ENCODE measurements around the gene UBE2D3.
"Not testable (repeated sequence)": the region's sequence is repeated elsewhere in the genome, so short reads cannot be mapped to it uniquely, and the experiment has no call there.

UBE2D3 gene

DNA sequence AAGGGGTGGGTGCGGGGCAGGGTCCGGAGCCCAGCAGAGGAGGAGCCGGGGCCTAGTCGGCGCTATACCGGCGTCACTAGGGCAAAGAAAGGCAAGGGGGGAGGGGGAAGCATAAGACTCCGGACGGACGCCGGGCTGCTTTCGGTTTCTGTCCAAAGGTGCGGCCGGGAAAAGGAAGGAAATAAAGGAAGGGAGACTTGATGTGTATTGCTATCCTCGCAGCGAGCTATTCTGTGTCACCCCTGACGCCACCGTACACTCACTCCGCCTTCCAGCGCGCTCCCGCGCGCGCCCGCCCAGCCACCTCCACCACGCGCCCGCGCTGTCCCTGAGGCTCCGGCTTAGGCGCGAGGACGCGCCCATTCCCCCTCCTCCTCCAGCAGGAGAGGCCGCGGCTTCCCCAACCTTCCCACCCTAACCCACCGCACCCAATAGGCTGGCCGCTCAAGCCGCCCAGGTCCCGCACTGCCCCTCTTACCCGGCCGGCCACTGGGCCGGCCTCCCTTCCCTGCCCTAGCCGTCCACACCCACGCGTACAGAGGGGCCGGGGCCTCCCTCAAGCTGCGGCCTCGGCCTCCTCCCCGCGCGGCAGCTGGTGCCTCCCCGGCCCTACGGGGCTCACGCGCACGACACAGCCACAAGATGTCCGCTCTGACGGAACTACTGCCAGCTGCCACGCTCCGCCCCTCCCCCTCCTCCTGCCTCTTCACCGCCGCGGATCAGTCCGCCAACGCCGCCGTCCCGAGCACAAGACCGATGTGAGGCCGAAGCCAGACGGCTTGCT lies at the start of gene UBE2D3:
TSS of gene UBE2D3 (minus strand) at position 662 of the 784 bp plus-strand sequence. CDS start 1,043 bp downstream, outside the sequence.
- peak; percentile 60 for DNase-seq (ENCODE audit: low read depth)

DNA sequence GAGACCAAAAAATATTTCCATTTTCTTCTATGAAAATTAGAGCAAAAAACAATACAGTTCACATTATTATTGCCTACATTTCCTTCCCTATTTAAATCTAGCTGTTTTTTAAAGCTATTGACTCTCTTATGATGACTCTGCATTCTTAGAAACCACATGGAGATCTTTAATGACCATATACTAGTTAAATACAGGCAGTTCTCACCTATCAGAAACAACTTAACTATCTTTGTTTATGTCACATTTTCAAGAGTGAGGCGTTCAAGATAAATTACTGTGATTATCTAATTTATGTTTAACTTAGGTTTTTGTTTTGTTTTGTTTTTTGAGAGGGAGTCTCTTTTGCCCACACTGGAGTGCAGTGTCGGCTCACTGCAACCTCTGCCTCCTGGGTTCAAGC lies 44.4 kb upstream of the UBE2D3 start:
- no peak for DNase-seq (ENCODE audit: low read depth)

DNA sequence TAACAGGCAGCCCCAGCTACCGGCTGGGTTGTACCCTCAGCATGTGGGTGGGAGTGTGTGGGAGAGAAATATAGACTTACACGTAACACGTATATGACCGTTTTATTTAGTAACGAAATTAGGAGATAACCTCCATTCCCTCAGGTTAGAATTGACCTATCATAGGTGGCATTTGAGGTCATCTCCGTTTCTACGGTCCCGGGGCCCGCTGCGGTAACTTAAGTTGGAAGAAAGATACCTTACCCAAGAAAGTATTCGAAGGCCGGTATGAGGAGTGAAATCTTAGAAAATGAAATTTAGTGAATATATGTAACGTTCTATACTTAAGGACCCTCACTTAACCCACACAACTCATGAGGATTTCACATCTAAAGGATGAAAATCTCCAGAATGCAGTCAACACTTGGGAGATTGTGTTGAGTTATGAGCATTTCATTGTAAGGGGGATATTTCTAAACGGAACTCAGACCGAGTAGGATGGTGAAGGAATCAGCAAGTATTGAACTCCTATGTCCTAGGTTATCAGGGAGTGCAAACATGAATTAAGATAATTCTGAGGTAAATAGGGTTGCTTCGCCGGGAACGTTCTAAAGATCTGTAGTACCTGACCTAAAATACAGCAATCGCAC lies 42.3 kb upstream of the UBE2D3 start:
- peak; percentile 1 for DNase-seq (ENCODE audit: low read depth)

DNA sequence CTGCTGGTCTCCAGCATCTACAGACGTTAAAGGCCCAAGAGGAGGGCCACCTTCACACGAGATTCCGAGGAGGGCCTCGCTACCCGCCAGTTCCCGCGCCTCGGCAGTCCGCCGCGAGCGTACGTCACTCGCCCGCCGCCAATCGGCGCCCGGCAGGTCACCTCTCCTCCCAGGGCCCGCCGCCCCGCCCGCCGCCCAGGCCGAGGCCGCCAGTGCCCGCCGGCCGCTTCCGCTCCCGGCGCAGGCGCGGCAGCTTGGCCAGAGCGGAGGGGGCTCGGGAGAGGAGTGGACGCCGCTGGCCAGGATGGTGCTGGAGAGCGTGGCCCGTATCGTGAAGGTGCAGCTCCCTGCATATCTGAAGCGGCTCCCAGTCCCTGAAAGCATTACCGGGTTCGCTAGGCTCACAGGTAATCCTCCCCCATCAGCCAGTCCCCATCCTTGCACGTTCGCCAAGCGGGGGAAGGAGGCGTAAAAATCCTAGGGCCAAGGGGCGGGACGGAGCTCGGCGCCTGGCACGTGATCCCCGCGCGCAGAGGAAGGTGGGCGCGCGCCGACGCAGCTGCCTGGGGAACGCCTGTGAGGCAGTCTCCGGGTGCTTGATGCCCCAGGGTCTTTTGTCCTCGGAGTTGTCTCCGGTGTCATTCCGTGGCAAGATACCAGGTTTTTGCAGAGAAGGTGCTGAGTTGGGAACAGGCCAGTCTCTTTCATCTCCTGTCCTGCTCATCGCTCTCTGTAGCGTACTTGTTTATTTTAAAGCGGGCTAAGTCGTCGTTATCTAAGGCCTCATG lies 41.6 kb upstream of the UBE2D3 start, which contains the start of gene CISD2:
TSS of gene CISD2 (plus strand) at position 212 of the 788 bp plus-strand sequence. CDS start at position 305, 93 bp downstream.
- peak; percentile 56 for DNase-seq (ENCODE audit: low read depth)

DNA sequence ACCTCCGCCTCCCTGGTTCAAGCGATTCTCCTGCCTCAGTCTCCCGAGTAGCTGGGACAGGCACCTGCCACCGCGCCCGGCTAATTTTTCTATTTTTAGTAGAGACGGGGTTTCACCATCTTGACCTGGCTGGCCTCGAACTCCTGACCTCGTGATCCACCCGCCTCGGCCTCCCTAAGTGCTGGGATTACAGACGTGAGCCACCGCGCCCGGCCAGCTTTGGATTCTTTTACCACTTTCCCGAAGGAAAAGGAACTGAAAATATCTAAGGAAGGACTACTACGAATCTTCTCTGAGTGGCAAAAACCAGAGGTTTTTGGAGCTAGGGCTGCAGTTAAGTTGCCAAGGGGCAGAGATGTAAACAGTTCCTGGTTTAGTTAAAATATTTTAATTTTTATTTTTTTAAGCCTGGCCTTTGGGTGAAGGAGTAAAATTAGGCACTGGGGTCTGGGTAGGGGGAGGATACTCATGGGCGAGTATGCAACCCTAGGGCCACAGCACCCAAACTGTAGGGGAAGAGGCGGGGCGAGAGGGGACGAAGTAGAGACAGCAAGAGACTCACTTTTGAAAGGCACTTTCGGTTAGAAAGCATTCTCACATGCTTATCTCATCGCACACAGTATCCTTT lies 40.9 kb upstream of the UBE2D3 start:
- DNase-seq (ENCODE audit: low read depth), result no peak

DNA sequence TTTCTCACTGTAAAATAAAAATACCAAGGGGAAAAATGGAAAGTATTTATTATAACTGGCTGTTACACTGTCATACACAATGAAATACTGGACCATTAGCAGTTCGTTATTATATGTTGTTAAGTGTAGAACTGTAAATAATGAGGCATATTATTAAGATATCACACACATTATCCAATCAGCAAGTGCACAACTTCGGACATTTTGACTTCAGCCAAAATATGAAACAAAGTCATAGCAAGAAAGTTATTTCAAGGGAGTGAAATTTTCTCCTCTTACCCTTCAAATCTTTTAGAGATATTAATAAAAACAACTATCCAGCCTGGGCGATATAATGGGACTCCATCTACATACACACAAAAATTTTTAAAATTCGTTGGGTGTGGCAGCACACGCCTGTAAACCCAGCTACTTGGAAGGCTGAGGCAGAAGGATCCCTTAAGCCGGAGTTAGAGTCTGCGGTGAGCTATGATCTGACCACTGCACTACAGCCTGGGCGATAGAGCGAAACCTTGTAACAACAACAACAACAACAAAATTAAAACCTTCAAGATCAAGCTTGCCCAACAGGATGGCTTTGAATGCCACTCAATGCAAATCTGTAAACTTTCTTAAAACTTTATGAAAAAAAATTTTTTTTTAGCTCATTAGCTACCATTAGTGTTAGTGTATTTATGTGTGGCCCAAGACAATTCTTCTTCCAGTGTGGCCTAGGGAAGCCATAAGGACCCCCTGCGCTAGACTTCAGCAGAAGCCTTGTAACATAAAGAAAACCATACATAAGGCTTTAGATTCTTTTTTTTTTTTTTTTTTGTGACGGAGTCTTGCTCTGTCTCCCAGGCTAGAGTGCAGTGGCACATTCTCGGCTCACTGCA lies 40.2 kb upstream of the UBE2D3 start:
- DNase-seq (ENCODE audit: low read depth), result no peak

DNA sequence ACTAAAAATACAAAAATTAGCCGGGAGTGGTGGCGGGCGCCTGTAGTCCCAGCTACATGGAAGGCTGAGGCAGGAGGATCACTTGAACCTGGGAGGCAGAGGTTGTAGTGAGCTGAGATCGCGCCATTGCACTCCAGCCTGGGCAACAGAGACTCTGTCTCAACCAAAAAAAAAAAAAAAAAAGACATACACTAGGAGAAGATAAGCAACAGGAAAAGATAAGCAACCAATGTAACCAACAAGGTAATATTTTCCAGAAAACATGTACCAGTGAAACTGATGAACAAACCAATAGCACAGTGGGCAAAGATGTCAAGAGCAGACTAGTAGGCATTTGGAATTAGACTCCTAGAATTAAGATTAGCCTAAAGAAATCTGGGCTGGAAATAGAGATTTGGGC lies 38.0 kb upstream of the UBE2D3 start:
- DNase-seq (ENCODE audit: low read depth), result not testable (repeated sequence)

DNA sequence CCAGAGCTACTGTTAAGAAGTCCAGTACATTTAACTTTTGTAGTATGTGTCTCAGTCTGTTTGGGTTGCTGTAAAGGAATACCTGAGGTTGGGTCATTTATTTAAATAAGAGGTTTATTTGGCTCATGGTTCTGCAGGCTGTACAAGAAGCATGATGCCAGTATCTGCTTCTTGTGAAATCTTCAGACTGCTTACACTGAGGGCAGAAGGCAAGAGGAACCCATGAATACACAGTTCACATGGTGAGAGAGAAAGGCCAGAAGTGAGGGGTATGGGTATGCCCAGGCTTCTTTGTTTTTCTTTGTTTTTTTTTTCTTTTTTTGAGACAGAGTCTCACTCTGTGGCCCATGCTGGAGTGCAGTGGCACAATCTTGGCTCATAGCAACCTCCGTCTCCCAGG lies 35.4 kb upstream of the UBE2D3 start:
- DNase-seq (ENCODE audit: low read depth), result no peak

DNA sequence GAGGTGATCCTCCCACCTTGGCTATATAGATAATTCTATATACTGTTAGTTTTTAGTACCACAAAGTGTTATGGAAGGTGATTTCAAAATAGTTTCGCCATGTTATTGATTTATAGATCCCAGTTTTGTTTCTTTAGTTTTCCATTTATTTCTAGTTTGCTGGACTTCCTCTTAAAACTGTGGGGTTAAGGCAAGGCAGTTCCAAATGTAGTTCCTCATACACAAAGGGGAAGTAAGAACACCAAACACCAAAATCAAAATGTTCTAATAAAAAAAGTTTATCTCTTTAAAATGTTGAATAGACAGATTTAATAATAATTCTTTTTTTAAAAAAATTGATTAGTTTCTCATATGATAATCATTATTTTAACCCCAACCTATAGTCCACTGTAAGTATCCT lies 34.7 kb upstream of the UBE2D3 start:
- DNase-seq (ENCODE audit: low read depth), result no peak

DNA sequence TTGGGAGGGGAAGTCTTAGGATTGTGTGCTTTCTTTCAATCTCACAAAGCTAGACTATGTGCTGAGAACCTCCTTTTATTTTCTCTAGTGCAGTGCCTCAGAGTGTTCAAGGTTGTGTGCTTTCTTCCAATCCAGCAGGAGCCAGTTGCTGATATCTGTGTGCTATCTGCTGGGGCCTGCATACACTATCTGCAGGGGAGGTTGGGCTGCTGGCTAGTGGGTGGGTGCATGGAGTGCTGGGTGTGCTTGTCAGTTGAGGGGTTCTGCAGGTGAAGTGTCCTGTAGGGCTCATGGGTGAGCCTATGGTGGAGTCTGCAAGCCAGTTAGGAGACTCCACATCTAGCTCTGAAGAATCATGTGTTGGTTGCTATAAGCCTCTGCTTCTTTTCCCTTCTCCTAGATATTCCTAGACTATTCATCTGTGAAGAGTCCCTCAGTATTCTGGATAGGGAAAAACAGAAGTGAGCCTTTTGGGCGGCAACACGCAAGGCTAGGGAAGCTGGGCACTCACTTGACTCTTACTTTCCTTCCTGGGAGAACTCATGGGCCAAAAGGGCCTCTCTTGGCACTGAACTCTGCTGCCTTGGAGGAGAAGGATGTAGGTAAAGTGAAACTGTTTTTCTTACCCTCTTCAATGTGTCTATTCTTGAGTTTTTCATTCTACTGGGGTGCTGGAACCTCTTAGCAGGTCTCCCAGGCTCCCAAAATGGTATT lies 33.4 kb upstream of the UBE2D3 start:
- DNase-seq (ENCODE audit: low read depth), result no peak

DNA sequence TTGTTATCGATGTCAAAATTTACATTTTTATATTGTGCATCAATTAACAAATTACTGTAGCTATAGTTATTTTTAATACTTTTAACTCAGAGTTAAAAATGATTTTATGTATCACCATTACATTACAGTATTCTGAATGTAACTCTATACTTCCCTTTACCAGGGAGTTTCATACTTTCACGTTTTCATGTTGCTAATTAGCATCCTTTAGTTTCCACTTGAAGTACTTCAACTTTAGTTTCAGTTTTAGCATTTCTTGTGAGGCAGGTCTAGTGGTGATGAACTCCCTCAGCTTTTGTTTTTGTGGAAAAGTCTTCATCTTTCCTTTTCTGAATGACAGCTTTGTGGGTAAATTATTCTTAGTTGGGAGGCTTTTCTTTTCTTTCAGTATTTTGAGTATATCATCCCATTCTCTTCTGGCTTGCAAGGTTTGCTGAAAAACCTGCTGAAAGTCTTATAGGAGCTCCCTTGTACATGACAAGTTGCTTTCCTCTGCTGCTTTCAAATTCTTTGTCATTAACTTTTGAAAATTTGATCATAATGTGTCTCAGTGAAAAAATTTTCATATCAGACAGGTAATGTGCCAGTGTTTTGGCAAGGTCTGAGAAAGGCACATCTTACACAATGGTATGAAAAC lies 31.6 kb upstream of the UBE2D3 start:
- DNase-seq (ENCODE audit: low read depth), result no peak

DNA sequence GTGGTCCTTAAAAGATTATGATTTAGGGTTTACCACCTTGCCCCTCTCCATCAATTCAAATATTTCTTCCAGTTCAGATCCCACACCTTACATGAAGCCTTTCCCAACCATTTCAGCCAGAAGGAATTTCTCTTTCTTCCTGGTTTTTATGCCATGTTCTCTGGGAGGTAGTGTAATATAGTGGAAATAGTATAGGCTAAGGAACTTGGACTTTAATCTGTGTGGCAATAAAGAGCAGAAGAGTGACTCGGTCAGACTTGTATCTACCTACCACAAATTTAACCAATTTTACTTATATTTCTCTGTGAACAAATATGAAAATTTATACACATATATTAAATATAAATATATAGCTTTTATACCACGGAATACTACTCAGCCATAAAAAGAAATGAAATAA lies 23.0 kb upstream of the UBE2D3 start:
- DNase-seq (ENCODE audit: low read depth), result no peak

DNA sequence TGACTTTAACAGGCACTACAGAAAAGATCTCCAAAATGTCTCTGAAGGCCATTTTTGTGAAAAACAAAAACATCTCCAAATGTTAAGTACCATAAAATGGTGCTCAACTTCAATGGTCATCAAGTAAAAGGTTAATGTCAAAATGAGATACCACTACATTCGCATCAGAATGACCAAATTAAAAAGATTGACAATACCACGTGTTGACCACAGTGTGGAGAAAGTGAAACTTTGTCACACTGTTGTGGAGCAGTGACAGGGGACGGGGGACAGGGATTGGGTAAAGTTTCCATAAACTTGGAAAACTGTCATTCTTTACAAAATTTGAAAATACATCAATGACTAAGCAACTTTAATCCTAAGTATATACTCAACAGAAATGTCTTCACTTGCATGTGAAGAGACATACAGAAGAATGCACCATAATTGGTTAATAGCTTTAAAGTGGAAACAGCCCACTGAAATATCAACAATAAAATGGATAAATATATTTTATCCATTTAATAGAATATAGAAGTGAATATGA lies 22.3 kb upstream of the UBE2D3 start:
- DNase-seq (ENCODE audit: low read depth), result no peak

DNA sequence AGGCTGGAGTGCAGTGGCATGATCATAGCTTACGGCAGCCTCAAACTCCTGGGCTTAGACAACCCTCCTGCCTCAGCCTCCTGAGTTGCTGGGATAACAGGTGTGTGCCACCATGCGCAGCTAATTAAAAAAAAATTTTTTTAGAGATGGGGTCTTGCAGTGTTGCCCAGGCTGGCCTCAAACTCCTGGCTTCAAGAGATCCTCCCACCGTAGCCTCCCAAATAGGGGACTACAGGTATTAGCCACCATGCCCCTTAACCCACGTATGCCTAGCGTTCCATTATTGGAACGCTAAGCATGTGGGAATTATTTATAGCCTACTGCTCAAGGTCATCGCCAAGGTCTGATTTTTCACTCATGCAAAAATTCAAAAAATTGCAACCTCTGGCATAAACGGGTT lies 20.3 kb upstream of the UBE2D3 start:
- DNase-seq (ENCODE audit: low read depth), result no peak

DNA sequence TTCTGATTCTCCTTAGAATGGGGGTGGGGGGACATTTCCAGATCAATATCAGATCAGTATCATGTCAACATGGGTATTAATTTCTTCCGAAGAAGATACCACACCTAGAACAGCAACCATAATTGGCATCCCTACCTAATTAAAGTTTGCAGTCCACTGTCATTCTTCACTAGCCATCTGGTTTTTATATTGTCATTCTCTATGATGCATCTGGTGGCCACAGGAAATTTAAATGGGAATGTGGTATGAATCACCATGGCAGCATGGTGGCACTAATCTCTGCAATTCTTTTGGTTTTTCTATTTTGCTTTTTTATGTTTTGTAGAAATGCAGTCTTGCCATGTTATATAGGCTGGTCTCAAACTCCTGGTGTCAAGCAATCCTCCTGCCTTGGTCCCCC lies 16.6 kb upstream of the UBE2D3 start:
- no peak for DNase-seq (ENCODE audit: low read depth)

DNA sequence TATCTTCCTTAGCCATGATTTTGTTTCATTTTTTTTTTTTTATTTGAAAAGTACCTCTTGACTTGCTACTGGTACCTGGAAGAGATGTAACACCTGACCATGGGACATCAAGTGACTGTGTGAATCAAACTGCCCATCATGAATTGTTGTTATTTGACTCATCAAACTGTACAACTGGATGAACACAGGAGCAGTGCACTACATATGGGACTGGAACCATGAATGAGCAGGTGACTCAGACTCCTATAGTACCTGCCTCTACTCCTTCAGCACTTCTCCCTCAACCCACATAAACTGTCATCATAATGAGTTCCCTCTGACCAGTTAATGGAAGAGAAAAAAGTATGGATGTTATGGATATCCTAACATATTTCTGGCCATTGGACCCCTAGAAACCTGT lies 15.9 kb upstream of the UBE2D3 start:
- no peak for DNase-seq (ENCODE audit: low read depth)

DNA sequence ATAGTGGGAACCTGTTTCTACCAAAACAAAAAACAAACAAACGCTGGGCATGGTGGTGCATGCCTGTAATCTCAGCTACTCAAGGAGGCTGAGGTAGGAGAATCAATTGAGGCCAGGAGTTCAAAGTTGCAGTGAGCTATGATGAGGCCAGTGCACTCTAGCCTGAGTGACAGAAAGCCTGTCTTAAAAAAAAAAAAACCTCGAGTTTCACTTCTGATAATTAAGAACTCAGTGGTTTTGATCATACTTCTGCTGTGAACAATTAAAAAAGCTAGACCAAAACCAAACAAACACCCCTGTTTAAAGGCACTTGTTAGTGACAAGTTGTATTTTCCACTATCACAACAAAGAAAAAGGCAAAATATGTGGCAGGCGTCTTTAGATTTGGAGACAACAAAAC lies 15.0 kb upstream of the UBE2D3 start:
- DNase-seq (ENCODE audit: low read depth), result no peak

DNA sequence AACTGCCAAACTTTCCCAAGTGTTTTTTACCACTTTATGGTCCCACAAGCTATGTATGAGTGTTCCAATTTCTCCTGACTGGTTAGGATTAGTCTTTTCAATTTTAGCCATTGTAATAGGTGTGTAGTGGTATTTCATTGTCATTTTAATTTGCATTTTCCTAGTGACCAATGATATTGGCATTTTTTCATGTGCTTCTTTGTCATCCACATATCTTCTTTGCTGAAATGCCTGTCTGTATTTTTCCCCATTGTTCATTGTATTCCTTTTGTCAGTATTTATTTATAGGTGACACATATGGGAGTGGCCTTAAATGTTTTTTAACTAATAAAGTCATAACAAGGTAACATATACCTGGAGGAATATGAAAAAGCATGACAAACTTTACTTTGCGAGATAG lies 9.2 kb upstream of the UBE2D3 start:
- DNase-seq (ENCODE audit: low read depth), result no peak

DNA sequence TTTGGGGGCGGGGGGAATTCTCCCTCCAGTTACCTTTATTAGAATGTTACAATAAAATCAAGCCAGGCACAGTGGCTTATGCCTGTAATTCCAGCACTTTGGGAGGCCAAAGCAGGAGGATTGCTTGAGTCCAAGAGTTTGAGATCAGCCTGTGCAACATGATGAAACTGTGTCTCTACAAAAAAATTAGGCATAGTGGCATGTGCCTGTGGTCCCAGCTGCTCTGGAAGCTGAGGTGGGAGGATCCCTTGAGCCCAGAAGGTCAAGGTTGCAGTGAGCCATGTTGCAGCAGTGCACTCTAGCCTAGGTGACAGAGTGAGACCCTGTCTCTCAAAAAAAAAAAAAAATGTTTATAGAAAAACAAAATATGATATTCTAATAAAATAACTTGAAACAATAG lies 5.3 kb upstream of the UBE2D3 start:
- no peak for DNase-seq (ENCODE audit: low read depth)

DNA sequence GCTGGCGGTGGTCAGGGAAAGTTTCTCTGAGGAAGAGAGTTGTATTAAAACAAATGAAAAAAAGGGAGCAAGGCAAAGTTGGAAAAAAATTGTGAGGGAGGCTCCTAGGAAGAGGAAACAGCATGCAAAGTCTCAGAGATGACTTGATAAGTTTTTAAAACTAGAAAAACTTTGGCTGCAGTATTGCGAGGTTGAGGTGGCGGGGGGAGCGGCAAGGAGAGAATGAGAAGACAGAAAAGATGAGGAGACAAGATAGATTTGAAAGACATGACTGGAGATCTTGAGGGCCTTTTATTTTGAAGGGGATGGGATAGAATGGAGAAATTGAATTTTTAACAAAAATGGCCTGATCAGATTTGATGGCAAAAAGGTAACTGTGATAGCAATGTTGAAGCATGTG lies 4.8 kb upstream of the UBE2D3 start:
- DNase-seq (ENCODE audit: low read depth), result no peak
